H1 (cell line): ENCODE data around the gene CALU. TPM values are rescaled to one million over a fixed set of nuclear protein-coding genes. Genes with fewer than 3 reads are reported as not detected.

Experiments
- CTCF ChIA-PET: fragments of 300-600 bp; sonication (Branson Sonifier 250); formaldehyde crosslinking; loops from one replicate; lab custom pipeline; 2021; ENCODE audit not compliant: partially characterized antibody; lab: Charles Lee
- POLR2A ChIA-PET: fragments of 300-600 bp; sonication (Branson Sonifier 250); formaldehyde crosslinking; loops from one replicate; lab custom pipeline; 2021; ENCODE audit warnings: inconsistent platforms; ENCODE audit not compliant: partially characterized antibody; lab: Charles Lee
- DNase-seq, 2 experiments: peaks; one replicate each; pipeline versions ENCODE4 v3.0.0 to v3.0.0-alpha.2; 2010 to 2022; ENCODE audit warnings: low spot score in 2 of 2, low read depth in 1 of 2, mixed read lengths in 1 of 2
- FAIRE-seq: peaks from 2 replicates; lab custom pipeline; 2011; peaks lifted over from hg19 to GRCh38; lab: Jason Lieb, UNC
- H2AFZ ChIP-seq: 2 replicates; pipeline ENCODE4 v1.8.1; 2012; ENCODE audit warnings: low read length, inconsistent platforms
- H2AK5ac ChIP-seq: 2 replicates; pipeline ENCODE4 v1.6.1; 2013; ENCODE audit warnings: low read depth, low read length
- H2BK120ac ChIP-seq: replicated peaks from 2 replicates; pipeline ENCODE3; 2013; ENCODE audit warnings: low read depth, low read length, inconsistent platforms
- H2BK12ac ChIP-seq: 2 replicates; pipeline ENCODE4 v1.6.1; 2013; ENCODE audit warnings: low read depth, low read length
- H2BK15ac ChIP-seq: 2 replicates; pipeline ENCODE4 v1.6.1; 2013; ENCODE audit warnings: low read length
- H2BK20ac ChIP-seq: 2 replicates; pipeline ENCODE4 v1.6.1; 2013; ENCODE audit warnings: low read length
- H2BK5ac ChIP-seq: 2 replicates; pipeline ENCODE4 v1.6.1; 2013; ENCODE audit warnings: low read depth, low read length
- H3K14ac ChIP-seq: 2 replicates; pipeline ENCODE4 v1.6.1; 2013; ENCODE audit warnings: inconsistent platforms; ENCODE audit not compliant: insufficient read length
- H3K18ac ChIP-seq: 2 replicates; pipeline ENCODE4 v1.6.1; 2013; ENCODE audit warnings: low read length; ENCODE audit errors: extremely low read depth
- H3K23ac ChIP-seq: 2 replicates; pipeline ENCODE4 v1.6.1; 2013; ENCODE audit warnings: inconsistent platforms; ENCODE audit not compliant: insufficient read length
- H3K23me2 ChIP-seq: 2 replicates; pipeline ENCODE4 v1.6.1; 2013; ENCODE audit warnings: low read depth, low read length
- H3K27ac ChIP-seq: 2 replicates; pipeline ENCODE4 v1.6.1; 2011; ENCODE audit warnings: low read depth, low read length, inconsistent platforms
- H3K27me3 ChIP-seq, 4 experiments: replicated peaks in 1 of 4; 1 replicate in 1 of 4; 2 replicates in 3 of 4; pipeline versions ENCODE4 v1.6.1 to v1.8.1; 2011 to 2013; ENCODE audit warnings: low read length in 3 of 4, mild to moderate bottlenecking in 3 of 4, inconsistent platforms in 2 of 4, mixed read lengths in 2 of 4, moderate library complexity in 1 of 4; ENCODE audit not compliant: control insufficient read depth in 3 of 4, insufficient read depth in 3 of 4; ENCODE audit errors: extremely low read depth in 1 of 4
- H3K36me3 ChIP-seq, 4 experiments: 2 replicates each; pipeline versions ENCODE4 v1.6.1 to v1.8.1; 2011 to 2013; ENCODE audit warnings: mild to moderate bottlenecking in 4 of 4, low read length in 3 of 4, moderate library complexity in 2 of 4, control low read depth in 1 of 4, inconsistent platforms in 1 of 4; ENCODE audit not compliant: insufficient read depth in 4 of 4, control insufficient read depth in 2 of 4
- H3K4ac ChIP-seq: replicated peaks from 2 replicates; pipeline ENCODE3; 2013; ENCODE audit warnings: low read length, low read depth, mixed read lengths, inconsistent platforms; ENCODE audit not compliant: insufficient read length
- H3K4me1 ChIP-seq, 4 experiments: replicated peaks in 1 of 4; 1 replicate in 1 of 4; 2 replicates in 3 of 4; pipeline versions ENCODE4 v1.6.1 to v1.8.1; 2011 to 2013; ENCODE audit warnings: low read length in 3 of 4, inconsistent platforms in 2 of 4, mixed read lengths in 1 of 4; ENCODE audit not compliant: insufficient read depth in 4 of 4, control insufficient read depth in 3 of 4
- H3K4me2 ChIP-seq, 2 experiments: 2 replicates each; pipeline versions ENCODE4 v1.6.1 to v1.8.1; 2011 to 2013; ENCODE audit warnings: low read depth in 2 of 2, low read length in 2 of 2, control low read depth in 1 of 2, inconsistent platforms in 1 of 2, mild to moderate bottlenecking in 1 of 2; ENCODE audit not compliant: insufficient read depth in 1 of 2
- H3K4me3 ChIP-seq, 4 experiments: fragments of 200-600, 300-600 bp in 1 of 4; sonication (generic), shearing (Covaris generic), sonication (Bioruptor Twin) in 1 of 4; 2 replicates each; pipeline versions ENCODE4 v1.5.1 to v1.8.1; 2011 to 2016; ENCODE audit warnings: low read length in 4 of 4, low read depth in 3 of 4, control low read depth in 2 of 4, inconsistent platforms in 2 of 4, mild to moderate bottlenecking in 2 of 4, mixed read lengths in 1 of 4, moderate library complexity in 1 of 4; ENCODE audit not compliant: insufficient read depth in 2 of 4; ENCODE audit errors: extremely low read depth in 1 of 4
- H3K56ac ChIP-seq: replicated peaks from 2 replicates; pipeline ENCODE3; 2013; ENCODE audit warnings: low read depth, mild to moderate bottlenecking, mixed read lengths, low read length, inconsistent platforms; ENCODE audit not compliant: insufficient read length
- H3K79me1 ChIP-seq: 2 replicates; pipeline ENCODE4 v1.6.1; 2013; ENCODE audit warnings: low read depth, low read length, control low read depth
- H3K79me2 ChIP-seq, 2 experiments: 2 replicates each; pipeline versions ENCODE4 v1.6.1 to v1.8.1; 2012 to 2013; ENCODE audit warnings: low read length in 2 of 2, mild to moderate bottlenecking in 2 of 2, inconsistent platforms in 1 of 2; ENCODE audit not compliant: insufficient read depth in 2 of 2, control insufficient read depth in 1 of 2
- H3K9ac ChIP-seq, 4 experiments: replicated peaks in 1 of 4; 1 replicate in 1 of 4; 2 replicates in 3 of 4; pipeline versions ENCODE4 v1.6.1 to v1.8.1; 2011 to 2013; ENCODE audit warnings: low read depth in 3 of 4, low read length in 3 of 4, control low read depth in 2 of 4, mild to moderate bottlenecking in 2 of 4, moderate library complexity in 2 of 4, inconsistent platforms in 1 of 4; ENCODE audit errors: extremely low read depth in 1 of 4
- H3K9me3 ChIP-seq, 2 experiments: 2 replicates each; pipeline versions ENCODE4 v1.6.1 to v1.8.1; 2012 to 2013; ENCODE audit warnings: mild to moderate bottlenecking in 2 of 2, moderate library complexity in 2 of 2, control low read depth in 1 of 2, inconsistent platforms in 1 of 2, low read depth in 1 of 2, low read length in 1 of 2, mixed read lengths in 1 of 2; ENCODE audit not compliant: insufficient read depth in 2 of 2
- H4K20me1 ChIP-seq, 2 experiments: replicated peaks in 1 of 2; 2 replicates each; pipeline versions ENCODE3 to v1.8.1; 2011 to 2013; ENCODE audit warnings: inconsistent platforms in 2 of 2, low read length in 2 of 2, mild to moderate bottlenecking in 1 of 2; ENCODE audit not compliant: insufficient read depth in 2 of 2, control insufficient read depth in 1 of 2
- H4K5ac ChIP-seq: 2 replicates; pipeline ENCODE4 v1.6.1; 2013; ENCODE audit warnings: low read length, low read depth, mixed read lengths, inconsistent platforms; ENCODE audit not compliant: insufficient read length
- H4K8ac ChIP-seq: 2 replicates; pipeline ENCODE4 v1.8.0; 2013; ENCODE audit warnings: mild to moderate bottlenecking, moderate library complexity, low read length, inconsistent platforms; ENCODE audit not compliant: insufficient read depth; ENCODE audit errors: extremely low read depth
- H4K91ac ChIP-seq: replicated peaks from 2 replicates; pipeline ENCODE3; 2013; ENCODE audit warnings: low read length, mixed read lengths, inconsistent platforms; ENCODE audit not compliant: insufficient read length
- BCL11A ChIP-seq, 2 experiments: IDR thresholded peaks; one replicate each; pipeline ENCODE4 v1.6.1; 2011; ENCODE audit warnings: low read depth in 2 of 2, low read length in 2 of 2, mild to moderate bottlenecking in 2 of 2
- KDM4A ChIP-seq: IDR thresholded peaks from one replicate; pipeline ENCODE4 v1.7.1; 2012; ENCODE audit warnings: low read depth, mild to moderate bottlenecking, moderate library complexity, low read length, inconsistent platforms; ENCODE audit not compliant: severe bottlenecking
- RNF2 ChIP-seq: fragments of 200-900, 300-1000 bp; sonication (generic); IDR thresholded peaks from 2 replicates; pipeline ENCODE4 v1.7.1; 2016; ENCODE audit warnings: borderline replicate concordance, low read depth, mild to moderate bottlenecking, antibody characterized with exemption, low read length; ENCODE audit not compliant: poor library complexity, severe bottlenecking; ENCODE audit errors: missing control alignments
- SIX5 ChIP-seq: IDR thresholded peaks from 2 replicates; pipeline ENCODE4 v1.6.1; 2011; ENCODE audit warnings: mild to moderate bottlenecking, low read depth, low read length
- TBP ChIP-seq: IDR thresholded peaks from 2 replicates; pipeline ENCODE4 v1.6.1; 2011; ENCODE audit warnings: low read depth, low read length, improper control_type of control experiment
- WGBS, 2 experiments: shearing (Covaris generic) in 1 of 2; methylation state at CpG; one replicate each; pipeline versions ENCODE4 v1.1.6 to v1.1.7; 2013 to 2015; ENCODE audit warnings: low lambda C conversion rate in 2 of 2, mixed read lengths in 2 of 2, inconsistent platforms in 1 of 2, low coverage in 1 of 2, missing lambda C conversion rate in 1 of 2; ENCODE audit not compliant: insufficient replicate concordance in 2 of 2, insufficient coverage in 1 of 2, insufficient read length in 1 of 2; ENCODE audit errors: extremely low coverage in 1 of 2, missing lambda C conversion rate in 1 of 2; 5-methylcytosine and 5-hydroxymethylcytosine counted together
- polyA plus RNA-seq, 7 experiments: library from polyadenylated mRNA; depleted of rRNA in 3 of 7; stranded (reverse) in 5 of 7; unstranded in 2 of 7; fragments of >200 nt in 5 of 7; fragments of 200-250 nt in 2 of 7; gene quantifications; 1 replicate in 5 of 7; 2 replicates in 1 of 7; 4 replicates in 1 of 7; pipeline versions ENCODE4 v1.2.1 to v1.2.3, GENCODE V29; 2011 to 2013; ENCODE audit warnings: missing spikeins in 2 of 7, mixed read lengths in 2 of 7
- total RNA-seq: library from RNA; stranded (reverse); fragmentation: NEBNext Ultra II Directional; extraction: Animal tissue kit (Norgen Biotek cat#: 25700); gene quantifications from 2 replicates; pipeline ENCODE4 v1.2.1, GENCODE V29; 2021

CALU gene
- total and polyA plus RNA-seq, 2 of the 8 experiments (the other 6 are each of a cell fraction or from before 2014, with no cell fraction given) = 67.2 to 170 TPM

GRCh38 chr7:128713794-128714193 is 25.4 kb upstream of the CALU start:
- Histone ChIP-seq H3K36me3 (peaks cover 0 to 3% (median 0%) of the 10 kb centered on the region in 4 experiments; a peak in 1 of 8 replicates), H3K9ac (no peak overlapping the region), H2AFZ (no peak overlapping the region), H4K8ac (no peak overlapping the region), H4K91ac (no peak overlapping the region), H2BK15ac (no peak overlapping the region), H3K56ac (no peak overlapping the region), H3K23me2 (no peaks in the 10 kb centered on the region), H2AK5ac (no peak overlapping the region), H3K4me1 (peaks cover 0 to 3% (median 1%) of the 10 kb centered on the region in 4 experiments; a peak in 2 of 7 replicates), H3K27me3 (no peaks in the 10 kb centered on the region), H3K4me3 (no peak overlapping the region), H4K5ac (no peak overlapping the region), H3K9me3 (no peaks in the 10 kb centered on the region), H3K14ac (no peak overlapping the region), H3K18ac (no peak overlapping the region), H2BK120ac (no peak overlapping the region), H4K20me1 (no peaks in the 10 kb centered on the region), H2BK5ac (no peak overlapping the region), H3K27ac (no peak overlapping the region), H2BK12ac (no peak overlapping the region), H2BK20ac (no peak overlapping the region), H3K4me2 (no peak overlapping the region), H3K4ac (no peak overlapping the region), H3K79me1 (no peaks in the 10 kb centered on the region), H3K23ac (no peak overlapping the region), H3K79me2 (no peaks in the 10 kb centered on the region)
- POLR2A ChIA-PET = no interaction called here
- TF ChIP-seq BCL11A (IDR thresholded peaks at IDR 0.05; ENCODE audit: low read depth in 2 of 2, low read length in 2 of 2) (no peak), TBP (no peak), KDM4A (no peak), SIX5 (no peak), RNF2 (no peak)
- 94% methylated on average over 2 of the region's 2 CpGs; no CpG with 5 or more reads in 1 of the 2 experiments for WGBS, 2 experiments
- no peak for FAIRE-seq
- CTCF ChIA-PET = interaction anchor here (0.6 to 1.1 kb wide), 5 partner anchors 10 to 248 kb away, joined by 3 to 7 read pairs (median 3); no protein-coding TSS in a partner anchor
- DNase-seq = no peak
